GM23338 (cell line): ENCODE measurements around the gene CRACDL. TPM values are rescaled to one million over a fixed set of nuclear protein-coding genes. Genes with fewer than 3 reads are reported as not detected.
"Not testable (repeated sequence)": the region's sequence is repeated elsewhere in the genome, so short reads cannot be mapped to it uniquely, and the experiment has no call there.

Source experiments
- ATAC-seq: fragments of 200-7000 bp; cut with Tn5 transposase; 3 replicates; pipeline ENCODE4 v1.9.1; 2020
- DNase-seq: peaks from one replicate; pipeline ENCODE4 v3.0.0-alpha.2; 2015; ENCODE audit warnings: low spot score
- H2AFZ ChIP-seq: fragments of 200-600 bp; sonication (generic); 2 replicates; pipeline ENCODE4 v1.8.0; 2016; ENCODE audit warnings: antibody characterized with exemption, mild to moderate bottlenecking, moderate library complexity
- H3F3A ChIP-seq: fragments of 200-600 bp; sonication (generic); replicated peaks from 2 replicates; pipeline ENCODE4 v1.8.0; 2017; ENCODE audit warnings: antibody characterized with exemption, mixed run types, low read depth
- H3K27ac ChIP-seq: fragments of 200-600 bp; sonication (generic); 2 replicates; pipeline ENCODE4 v1.6.1; 2016; ENCODE audit warnings: low read depth
- H3K27me3 ChIP-seq: fragments of 200-600 bp; sonication (generic); 2 replicates; pipeline ENCODE4 v1.8.0; 2016; ENCODE audit warnings: mild to moderate bottlenecking, mixed run types, moderate library complexity; ENCODE audit not compliant: insufficient read depth
- H3K36me3 ChIP-seq: fragments of 200-600 bp; sonication (generic); 2 replicates; pipeline ENCODE4 v1.8.0; 2016; ENCODE audit warnings: mild to moderate bottlenecking; ENCODE audit not compliant: insufficient read depth
- H3K4me1 ChIP-seq: fragments of 200-600 bp; sonication (generic); 2 replicates; pipeline ENCODE4 v1.8.0; 2016; ENCODE audit warnings: mild to moderate bottlenecking, moderate library complexity; ENCODE audit not compliant: insufficient read depth
- H3K4me2 ChIP-seq: fragments of 200-600 bp; sonication (generic); 2 replicates; pipeline ENCODE4 v1.7.1; 2017; ENCODE audit warnings: mixed run types
- H3K4me3 ChIP-seq: fragments of 200-600 bp; sonication (generic); 2 replicates; pipeline ENCODE4 v1.6.1; 2016; ENCODE audit warnings: mixed run types
- H3K79me2 ChIP-seq: fragments of 200-600 bp; sonication (generic); replicated peaks from 2 replicates; pipeline ENCODE4 v1.8.0; 2017; ENCODE audit warnings: mild to moderate bottlenecking; ENCODE audit not compliant: insufficient read depth
- H3K9me2 ChIP-seq: fragments of 200-600 bp; sonication (generic); 2 replicates; pipeline ENCODE4 v1.8.0; 2017; ENCODE audit not compliant: insufficient read depth
- H4K20me1 ChIP-seq: fragments of 200-600 bp; sonication (generic); replicated peaks from 2 replicates; pipeline ENCODE4 v1.8.0; 2017; ENCODE audit warnings: mild to moderate bottlenecking; ENCODE audit not compliant: insufficient read depth
- H3K27ac Mint-ChIP-seq: 2 replicates; pipeline ENCODE4 v1.8.0; 2020; ENCODE audit warnings: inconsistent platforms, mild to moderate bottlenecking, moderate library complexity, mixed read lengths
- H3K27me3 Mint-ChIP-seq: 3 replicates; pipeline ENCODE4 v1.8.0; 2022; ENCODE audit warnings: low read depth, mild to moderate bottlenecking, moderate library complexity, mixed read lengths, inconsistent platforms; ENCODE audit not compliant: insufficient read depth, poor library complexity
- H3K36me3 Mint-ChIP-seq: 3 replicates; pipeline ENCODE4 v1.8.0; 2021; ENCODE audit warnings: low read depth, mild to moderate bottlenecking, inconsistent platforms, moderate library complexity, mixed read lengths
- H3K4me1 Mint-ChIP-seq: 3 replicates; pipeline ENCODE4 v1.8.0; 2020; ENCODE audit warnings: mild to moderate bottlenecking, inconsistent platforms, mixed read lengths
- H3K4me3 Mint-ChIP-seq: 3 replicates; pipeline ENCODE4 v1.8.0; 2021; ENCODE audit warnings: moderate library complexity, mild to moderate bottlenecking, inconsistent platforms, mixed read lengths
- H3K9me3 Mint-ChIP-seq: 3 replicates; pipeline ENCODE4 v1.8.0; 2020; ENCODE audit warnings: moderate library complexity, mild to moderate bottlenecking, inconsistent platforms, mixed read lengths
- REST ChIP-seq: IDR thresholded peaks from one replicate; pipeline ENCODE4 v1.6.1; 2018; ENCODE audit warnings: antibody characterized with exemption; ENCODE audit not compliant: unreplicated experiment
- ZNF114 ChIP-seq: fragments of 250-450 bp; sonication (Bioruptor Pico); IDR thresholded peaks from 2 replicates; pipeline ENCODE4 v1.5.0; 2020; ENCODE audit warnings: mild to moderate bottlenecking, moderate library complexity
- ZNF331 ChIP-seq: fragments of 250-450 bp; sonication (Bioruptor Pico); IDR thresholded peaks from 2 replicates; pipeline ENCODE4 v1.5.0; 2020; ENCODE audit warnings: low read depth, mild to moderate bottlenecking, moderate library complexity
- ZNF462 ChIP-seq: fragments of 250-450 bp; sonication (Bioruptor Pico); IDR thresholded peaks from 2 replicates; pipeline ENCODE4 v1.5.0; 2020; ENCODE audit warnings: mild to moderate bottlenecking, moderate library complexity
- polyA plus RNA-seq: library from polyadenylated mRNA; unstranded; fragments of >200 nt; fragmentation: Nextera tagmentation; extraction: Ambion mirVana; gene quantifications from 2 replicates; pipeline ENCODE4 v1.2.1, GENCODE V29; 2016
- total RNA-seq: library from RNA; depleted of rRNA; stranded (reverse); fragments of >200 nt; shearing (Covaris generic); gene quantifications from 2 replicates; pipeline ENCODE4 v1.2.3, GENCODE V29; 2014

Gene CRACDL
- total and polyA plus RNA-seq, 2 experiments from 2014 or later = 0.14 to 0.16 TPM

GRCh38 chr2:98900721-98901120 is 35.3 kb downstream of the CRACDL start:
- Histone ChIP-seq H2AFZ (no peak overlapping the region), H3K79me2 (no peaks in the 10 kb centered on the region), H4K20me1 (no peaks in the 10 kb centered on the region), H3K4me3 (no peak overlapping the region), H3K4me1 (no peaks in the 10 kb centered on the region), H3K27ac (no peak overlapping the region), H3K9me2 (0 out of 2 replicates have a peak, but pooled peaks cover 4% of the 10 kb centered on the region), H3K36me3 (no peaks in the 10 kb centered on the region), H3K27me3 (no peaks in the 10 kb centered on the region), H3F3A (no peaks in the 10 kb centered on the region), H3K4me2 (no peak overlapping the region)
- H3K9me3 Mint-ChIP-seq = peaks cover 3% of the 10 kb centered on the region; the same call in 2 of the 3 replicates
- TF ChIP-seq ZNF331 (no peak), REST (no peak), ZNF114 (CRISPR knock-in tag) (no peak)
- DNase-seq (no peak), ATAC-seq (no peak)
- peaks cover 21% of the 10 kb centered on the region for H3K4me1 Mint-ChIP-seq
- no peaks in the 10 kb centered on the region for H3K36me3 Mint-ChIP-seq
- peaks cover 7% of the 10 kb centered on the region for H3K27me3 Mint-ChIP-seq
- no peak overlapping the region for H3K4me3 Mint-ChIP-seq
- no peak overlapping the region for H3K27ac Mint-ChIP-seq

- not testable (repeated sequence) for H3K4me1 ChIP-seq, H3K9me2 ChIP-seq, H3K4me3 ChIP-seq, H3F3A ChIP-seq, ATAC-seq, DNase-seq, H3K4me3 Mint-ChIP-seq, H3K27ac ChIP-seq, H3K79me2 ChIP-seq, H3K27ac Mint-ChIP-seq, H2AFZ ChIP-seq, H3K9me3 Mint-ChIP-seq, H3K27me3 ChIP-seq, H4K20me1 ChIP-seq, H3K36me3 Mint-ChIP-seq, H3K4me2 ChIP-seq, H3K36me3 ChIP-seq, H3K27me3 Mint-ChIP-seq
- H3K4me1 Mint-ChIP-seq = peaks cover 17% of the 10 kb centered on the region
These were observed 36.3 kb downstream of the CRACDL start for GRCh38 chr2:98899703-98900078.

- H3F3A ChIP-seq = no peaks in the 10 kb centered on the region
- no peak overlapping the region for H3K27ac Mint-ChIP-seq
- no peak for TF ChIP-seq ZNF462 (CRISPR knock-in tag)
These were observed 36.9 kb downstream of the CRACDL start for GRCh38 chr2:98899041-98899702.

More at GRCh38 chr2:98899041-98899702, 36.9 kb downstream of the CRACDL start:
- no peak for ATAC-seq
- Histone ChIP-seq H3K79me2 (no peaks in the 10 kb centered on the region), H3K4me2 (no peak overlapping the region), H3K27me3 (no peaks in the 10 kb centered on the region), H4K20me1 (no peaks in the 10 kb centered on the region), H3K27ac (no peak overlapping the region), H3K4me3 (no peak overlapping the region), H3K9me2 (0 out of 2 replicates have a peak, but pooled peaks cover 4% of the 10 kb centered on the region), H3K4me1 (no peaks in the 10 kb centered on the region), H3K36me3 (no peaks in the 10 kb centered on the region), H2AFZ (no peak overlapping the region)
- Mint-ChIP-seq H3K9me3 (peaks cover 3% of the 10 kb centered on the region), H3K4me1 (peaks cover 12% of the 10 kb centered on the region), H3K36me3 (no peaks in the 10 kb centered on the region), H3K4me3 (no peak overlapping the region; the same call in 2 of the 3 replicates), H3K27me3 (peaks cover 7% of the 10 kb centered on the region)
- no peak for DNase-seq
